GM19324 (cell line): Measurements from ENCODE around the gene ATRN.

Experiments
- ATAC-seq: cut with Tn5 transposase; IDR thresholded peaks from one replicate; pipeline ENCODE4 v1.9.1; 2021; ENCODE audit warnings: mild to moderate bottlenecking, moderate library complexity; ENCODE audit not compliant: unreplicated experiment, low FRiP score

ATRN gene

DNA sequence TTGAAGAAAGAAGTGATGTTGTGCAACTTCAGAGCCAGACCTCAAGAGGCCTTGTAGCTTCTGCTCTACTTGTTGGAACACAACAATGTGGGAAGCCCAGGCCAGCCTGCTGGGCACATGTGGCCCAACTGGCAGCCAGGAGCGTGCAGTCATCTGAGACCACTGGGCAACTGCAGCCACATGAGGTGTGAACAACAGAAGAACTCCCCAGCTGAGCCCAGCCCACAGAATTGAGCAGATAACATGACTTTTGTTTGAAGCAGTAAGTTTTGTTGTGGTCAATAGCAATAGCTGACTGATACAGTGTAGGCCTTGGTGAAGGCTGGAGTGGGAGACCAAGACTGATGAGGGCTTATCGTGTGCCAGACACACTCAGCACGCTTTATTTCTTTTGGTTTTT is 219.6 kb downstream of the ATRN start:
- no peak for ATAC-seq

DNA sequence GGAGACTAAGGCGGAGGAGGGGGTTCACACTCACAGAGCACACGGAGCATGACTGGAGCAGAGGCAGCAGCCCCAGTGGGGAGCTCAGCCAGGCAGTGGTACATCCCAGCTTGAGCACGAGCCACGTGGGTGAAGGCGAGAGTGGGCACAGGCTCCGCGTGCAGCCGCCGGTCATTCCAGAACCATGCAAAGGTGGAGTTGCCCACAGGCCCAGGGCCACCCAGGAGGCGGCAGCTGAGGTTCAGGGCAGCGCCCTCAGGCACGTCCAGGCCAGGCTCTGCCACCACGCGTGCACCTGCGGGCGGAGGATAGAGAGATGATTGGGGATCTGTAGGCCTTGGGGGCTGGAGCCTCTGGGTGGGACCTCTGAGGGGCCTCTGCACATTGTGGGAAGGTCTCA is 220.5 kb downstream of the ATRN start:
- ATAC-seq = no peak

DNA sequence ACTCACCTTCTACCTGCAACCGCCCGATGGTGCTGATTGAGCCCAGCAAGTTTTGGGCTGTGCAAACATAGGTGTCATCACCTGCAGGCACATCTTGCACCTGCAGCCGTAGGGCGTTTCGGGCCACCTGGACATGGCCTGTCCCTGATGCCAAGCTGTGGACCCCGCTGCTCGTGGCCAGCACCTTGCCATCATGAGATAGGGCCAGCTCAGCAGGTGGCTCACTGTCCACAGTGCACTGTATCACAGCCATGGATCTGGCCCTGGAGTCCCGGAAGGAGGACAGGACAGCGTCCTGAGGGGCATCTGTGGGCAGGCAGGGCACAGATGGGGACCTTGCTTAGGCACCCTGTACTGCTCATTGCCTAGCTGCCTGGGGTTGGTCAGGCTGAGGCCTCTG is 221.1 kb downstream of the ATRN start:
- ATAC-seq = no peak

DNA sequence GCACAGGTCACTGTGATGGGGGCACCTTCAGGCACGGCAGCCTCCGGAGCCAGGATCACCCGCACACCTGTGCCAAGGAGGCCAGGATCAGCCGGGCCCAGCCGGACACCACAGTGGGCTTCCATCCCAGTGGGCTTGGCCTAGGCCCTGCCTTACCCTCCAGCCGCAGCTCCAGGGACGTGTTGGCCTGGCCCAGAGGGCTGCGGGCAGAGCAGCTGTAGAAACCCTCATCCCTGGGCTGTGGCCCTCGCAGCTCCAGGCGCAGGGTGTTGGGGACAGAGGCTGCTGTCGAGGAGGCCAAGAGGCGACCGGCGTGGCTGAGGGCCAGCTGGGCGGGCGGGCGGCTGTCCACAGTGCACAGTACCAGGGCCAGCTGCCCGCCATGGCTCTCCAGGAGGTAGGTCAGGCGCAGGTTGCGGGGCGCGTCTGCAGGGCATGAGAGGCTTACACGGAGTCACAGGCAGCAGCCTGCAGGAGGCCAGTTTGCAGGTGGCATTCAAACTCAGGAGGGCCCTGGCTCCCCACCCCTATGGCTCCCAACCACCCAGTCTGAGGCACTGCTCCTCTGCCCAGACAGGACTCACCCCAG is 222.0 kb downstream of the ATRN start:
- ATAC-seq = no peak

DNA sequence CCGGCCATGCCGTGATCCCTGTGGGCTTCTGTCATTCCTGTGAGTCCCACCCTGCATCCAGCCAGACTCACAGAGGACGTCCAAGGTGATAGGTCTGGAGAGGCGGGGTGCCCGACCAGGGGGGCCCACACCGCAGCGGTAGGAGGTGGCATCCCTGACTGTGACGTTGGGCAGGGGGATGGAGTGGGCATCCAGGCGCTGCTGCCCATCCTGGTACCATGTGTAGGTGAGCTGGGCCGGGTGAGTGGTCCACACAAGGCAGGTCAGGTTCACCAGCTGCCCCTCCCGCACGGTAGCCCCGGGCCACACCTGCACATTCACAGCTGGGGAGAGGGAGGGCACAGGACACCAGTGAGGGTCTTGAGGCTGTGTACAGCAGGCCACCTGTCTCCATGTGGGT is 222.6 kb downstream of the ATRN start:
- ATAC-seq = no peak

DNA sequence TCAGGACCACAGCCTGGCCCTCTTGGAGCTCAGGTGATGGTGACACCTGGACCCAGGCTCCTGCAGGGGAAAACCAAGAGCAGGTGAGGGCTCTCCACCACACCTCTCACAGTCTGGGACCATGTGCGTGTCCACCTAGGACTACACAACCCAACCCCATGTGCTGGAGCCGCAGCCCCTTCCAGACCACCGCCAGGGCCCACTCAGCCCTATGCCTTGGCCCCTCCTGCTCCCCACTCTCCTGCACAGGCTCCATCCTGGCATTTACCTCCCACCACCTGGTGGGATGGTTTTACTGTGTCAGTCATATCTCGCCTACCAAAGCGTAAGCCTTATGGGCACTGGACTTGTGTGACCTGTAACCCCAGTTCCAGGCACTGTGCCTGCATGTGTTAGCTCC is 224.0 kb downstream of the ATRN start:
- ATAC-seq = no peak

DNA sequence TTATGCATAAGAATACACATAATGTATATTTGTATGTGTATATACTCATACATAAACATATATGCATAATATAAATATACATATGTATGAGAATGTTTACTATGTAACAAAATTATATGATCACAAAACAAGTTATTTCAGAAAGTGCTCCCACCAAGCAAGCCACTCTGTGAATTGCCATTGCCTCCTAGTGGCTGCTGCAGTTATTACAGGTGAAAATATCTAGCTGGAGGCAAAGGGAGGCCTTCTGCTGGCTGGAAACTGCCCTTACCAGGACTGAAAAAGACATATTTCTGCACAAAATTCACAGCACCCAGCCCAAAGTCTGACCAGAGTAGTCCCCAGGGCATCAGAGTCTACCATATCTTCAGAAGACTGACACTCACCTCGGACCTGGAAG is 225.4 kb downstream of the ATRN start:
- ATAC-seq = no peak

DNA sequence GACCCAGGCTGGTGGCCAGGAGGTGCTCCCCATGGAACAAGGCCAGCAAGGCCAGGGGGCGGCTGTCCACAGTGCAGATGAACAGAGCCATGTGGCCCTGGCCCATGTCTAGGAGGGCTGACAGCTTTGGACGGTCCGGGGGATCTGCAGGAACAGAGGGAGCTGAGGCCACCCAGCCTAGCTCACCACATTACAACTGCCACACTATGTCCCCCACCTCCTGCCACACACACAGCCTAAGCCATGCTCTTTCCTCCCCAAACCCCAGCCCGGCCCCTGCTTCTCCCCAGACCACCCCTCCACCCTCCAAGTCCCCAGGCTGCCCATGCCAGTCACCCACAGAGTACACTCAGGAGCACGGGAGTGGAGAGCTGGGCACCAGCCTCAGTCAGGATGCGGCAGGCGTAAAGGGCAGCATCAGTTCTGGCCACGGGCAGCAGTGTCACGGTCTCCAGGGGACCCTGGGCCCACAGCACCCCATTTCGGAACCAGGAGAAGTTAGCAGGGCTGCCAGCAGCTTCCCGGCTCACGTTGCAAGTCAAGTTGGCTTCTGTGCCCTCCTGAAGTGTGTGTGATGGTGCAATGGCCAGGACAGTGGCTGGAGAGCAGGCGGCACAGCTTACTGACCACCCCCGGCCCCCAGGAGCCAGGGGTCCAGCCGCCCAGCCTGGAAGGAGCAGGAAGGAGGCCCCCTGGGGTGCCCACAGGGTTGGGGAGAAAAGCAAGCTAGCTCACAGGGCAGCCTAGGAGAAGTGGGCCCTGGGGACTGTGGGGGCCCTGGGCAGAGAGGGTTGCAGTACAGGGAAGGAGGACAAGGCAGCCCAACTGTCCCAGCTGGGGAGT is 226.1 kb downstream of the ATRN start:
- ATAC-seq = no peak

DNA sequence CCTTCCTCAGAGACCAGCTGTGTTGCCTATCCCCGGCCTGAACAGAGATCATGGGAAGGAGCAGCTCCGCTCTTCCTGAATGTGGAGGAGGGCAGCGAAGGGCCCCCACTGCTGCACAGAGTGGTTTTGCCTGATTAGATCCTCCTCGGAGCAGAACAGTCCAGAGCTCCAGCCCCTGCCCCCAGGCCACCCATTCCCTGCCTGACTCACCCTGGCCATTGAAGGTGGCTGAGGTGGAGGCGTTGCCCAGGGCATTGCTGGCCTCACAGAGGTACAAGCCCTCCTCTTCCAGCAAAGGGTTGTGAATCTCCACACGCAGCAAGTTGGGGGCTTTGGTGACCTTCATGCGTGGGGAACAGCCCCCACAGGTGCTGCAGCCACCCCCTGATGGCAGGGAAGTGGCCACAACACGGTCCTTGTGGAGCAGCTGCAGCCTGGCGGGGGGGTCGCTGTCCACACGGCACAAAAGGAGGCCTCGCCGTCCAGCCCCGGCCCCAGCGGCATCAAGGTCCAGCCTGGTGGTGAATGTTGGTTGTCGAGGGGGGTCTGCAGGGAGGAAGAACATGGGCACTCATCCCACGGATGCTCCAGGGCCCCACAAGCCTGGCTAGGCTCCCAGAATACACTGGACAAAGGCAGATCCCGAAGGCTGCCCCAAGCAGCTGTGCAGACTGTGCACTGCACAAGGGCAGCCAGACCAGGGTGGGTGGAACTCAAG is 226.9 kb downstream of the ATRN start:
- no peak for ATAC-seq

DNA sequence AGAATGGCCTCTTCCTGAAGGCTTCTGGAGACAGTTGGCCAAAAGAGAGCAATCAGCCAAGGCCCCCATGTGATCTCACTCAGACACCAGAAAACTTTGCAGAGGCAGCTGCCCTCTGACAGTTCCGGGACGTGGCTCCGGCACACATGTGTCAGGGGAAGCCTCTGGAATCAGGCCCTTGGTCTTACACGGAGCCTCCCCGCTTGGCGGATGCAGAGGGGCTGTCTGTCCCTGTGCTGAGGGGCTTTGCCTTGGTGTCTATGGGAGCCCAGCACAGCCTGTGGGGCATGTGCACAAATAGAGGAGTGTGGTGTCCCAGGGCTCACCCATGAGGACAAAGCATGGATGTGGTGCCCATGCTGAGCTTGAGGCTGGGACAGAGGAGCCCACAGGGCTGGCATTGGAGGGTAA is 227.8 kb downstream of the ATRN start:
- ATAC-seq = no peak

DNA sequence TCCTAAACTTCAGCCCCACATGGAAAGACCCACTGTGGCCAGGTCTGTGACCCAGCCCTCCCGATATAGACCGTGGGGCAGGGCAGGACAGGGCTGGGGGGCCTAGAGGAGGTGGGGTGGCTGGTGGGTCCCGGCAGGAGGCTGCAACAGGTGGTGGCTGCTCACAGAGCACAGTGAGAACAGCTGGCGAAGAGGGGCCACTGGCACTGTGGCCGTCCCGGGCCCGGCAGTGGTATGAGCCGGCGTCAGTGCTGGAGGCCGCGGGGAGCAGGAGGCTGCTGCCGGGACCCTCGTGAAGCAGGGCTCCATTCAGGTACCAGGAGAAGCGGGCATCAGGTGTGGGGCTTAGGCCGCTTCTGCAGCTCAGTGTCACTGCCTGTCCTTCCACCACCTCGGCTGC is 228.2 kb downstream of the ATRN start:
- no peak for ATAC-seq
